Measurements from ENCODE around the gene RAB11FIP3.

GRCh38 chr16:392450-393030 lies 32.9 kb upstream of the RAB11FIP3 start:
- no peak for TF ChIP-seq EZH2phosphoT487 (IDR thresholded peaks at IDR 0.05; ENCODE audit: low read depth)
- TF ChIP-seq, protein P1, sequence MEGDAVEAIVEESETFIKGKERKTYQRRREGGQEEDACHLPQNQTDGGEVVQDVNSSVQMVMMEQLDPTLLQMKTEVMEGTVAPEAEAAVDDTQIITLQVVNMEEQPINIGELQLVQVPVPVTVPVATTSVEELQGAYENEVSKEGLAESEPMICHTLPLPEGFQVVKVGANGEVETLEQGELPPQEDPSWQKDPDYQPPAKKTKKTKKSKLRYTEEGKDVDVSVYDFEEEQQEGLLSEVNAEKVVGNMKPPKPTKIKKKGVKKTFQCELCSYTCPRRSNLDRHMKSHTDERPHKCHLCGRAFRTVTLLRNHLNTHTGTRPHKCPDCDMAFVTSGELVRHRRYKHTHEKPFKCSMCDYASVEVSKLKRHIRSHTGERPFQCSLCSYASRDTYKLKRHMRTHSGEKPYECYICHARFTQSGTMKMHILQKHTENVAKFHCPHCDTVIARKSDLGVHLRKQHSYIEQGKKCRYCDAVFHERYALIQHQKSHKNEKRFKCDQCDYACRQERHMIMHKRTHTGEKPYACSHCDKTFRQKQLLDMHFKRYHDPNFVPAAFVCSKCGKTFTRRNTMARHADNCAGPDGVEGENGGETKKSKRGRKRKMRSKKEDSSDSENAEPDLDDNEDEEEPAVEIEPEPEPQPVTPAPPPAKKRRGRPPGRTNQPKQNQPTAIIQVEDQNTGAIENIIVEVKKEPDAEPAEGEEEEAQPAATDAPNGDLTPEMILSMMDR (IDR thresholded peaks at IDR 0.05; ENCODE audit: low read depth, low read length): no peak
